HG03575 (cell line): Measurements from ENCODE around the gene PLAGL1.
"Not testable (repeated sequence)": the region's sequence is repeated elsewhere in the genome, so short reads cannot be mapped to it uniquely, and the experiment has no call there.

ENCODE experiments used
- ATAC-seq: cut with Tn5 transposase; IDR thresholded peaks from one replicate; pipeline ENCODE4 v1.9.1; 2021; ENCODE audit not compliant: unreplicated experiment, insufficient number of reproducible peaks, low FRiP score; ENCODE audit errors: extremely low read depth

Gene PLAGL1

DNA sequence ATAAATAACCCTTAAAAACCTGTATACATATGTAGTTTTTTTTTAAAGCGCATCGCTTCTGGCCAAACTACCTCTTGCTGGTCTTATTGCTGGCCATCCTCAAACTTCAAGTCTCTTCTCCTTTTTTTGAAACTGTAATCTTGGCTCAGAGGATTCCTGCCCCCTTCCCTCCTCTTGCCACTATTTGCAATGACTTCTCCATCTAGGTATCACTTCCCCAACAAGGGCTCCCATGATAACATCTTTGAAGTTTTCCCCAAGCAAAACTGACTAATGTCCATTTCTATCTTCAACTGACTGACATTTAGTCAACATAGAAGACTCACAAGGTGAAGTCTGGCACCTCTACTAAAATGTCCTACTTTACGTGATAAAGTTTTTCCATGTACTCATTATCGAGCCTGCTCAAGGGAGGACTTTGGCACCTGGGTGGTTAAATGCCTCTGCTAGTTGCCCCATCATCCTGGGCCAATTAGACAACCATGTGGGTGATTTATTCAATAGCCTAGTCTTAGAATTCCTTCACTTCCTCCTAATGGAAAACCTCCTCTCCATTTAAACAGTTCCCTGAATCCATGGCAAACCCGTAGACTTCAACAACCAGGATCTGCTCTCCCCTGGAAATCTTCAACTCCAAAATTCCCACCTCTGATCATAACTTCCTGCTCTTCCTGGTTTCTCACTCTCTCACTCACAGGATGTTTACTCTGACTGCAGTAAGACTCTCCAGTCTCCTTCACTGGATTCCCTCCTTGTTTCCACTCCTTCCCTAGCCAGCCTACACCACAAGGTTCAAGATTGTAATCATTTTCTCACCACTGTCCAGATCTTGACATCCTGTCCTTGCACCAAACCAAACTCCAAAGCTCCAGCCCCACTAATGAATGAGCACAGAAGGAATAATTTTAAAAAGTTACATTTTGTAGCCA, 9.4 kb upstream of the PLAGL1 start:
- ATAC-seq: no peak

DNA sequence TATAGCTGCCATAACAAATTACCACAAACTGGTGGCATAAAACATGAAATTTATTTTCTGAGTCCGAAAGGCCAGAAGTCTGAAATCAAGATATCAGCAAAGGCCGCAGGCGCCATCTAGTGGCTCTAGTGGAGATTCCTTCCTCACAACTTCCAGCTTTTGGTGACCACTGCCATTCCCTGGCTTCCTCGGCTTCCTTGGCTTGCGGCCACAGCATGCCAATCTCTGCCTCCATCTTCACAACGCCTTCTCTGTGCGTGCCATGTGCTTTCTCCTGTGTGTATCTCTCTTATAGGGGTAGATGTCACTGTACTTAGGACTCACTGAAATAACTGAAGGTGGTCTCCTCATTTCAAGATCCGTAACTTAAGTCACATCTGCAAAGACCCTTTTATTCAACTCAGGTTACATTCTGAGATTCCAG, 5.4 kb upstream of the PLAGL1 start:
- no peak for ATAC-seq

DNA sequence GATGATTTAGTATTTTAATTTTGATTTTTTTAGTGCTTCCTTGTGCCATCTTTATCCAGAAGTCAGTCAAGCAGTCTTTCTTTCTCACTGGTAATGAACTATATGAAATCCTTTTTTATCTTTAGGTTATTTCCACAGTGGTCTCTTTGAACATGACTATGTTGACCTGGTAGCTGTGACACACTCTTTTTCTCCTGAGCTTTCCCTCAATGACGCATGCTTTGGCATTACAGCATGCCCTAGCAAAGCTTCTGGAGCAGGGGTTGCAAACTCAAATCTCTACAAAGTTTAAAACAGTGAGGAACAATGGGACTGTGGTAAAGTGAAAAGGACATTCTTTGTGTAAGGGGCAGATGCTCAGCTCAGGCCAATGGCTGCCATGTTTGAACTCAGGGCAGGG, 4.5 kb upstream of the PLAGL1 start:
- ATAC-seq: no peak

DNA sequence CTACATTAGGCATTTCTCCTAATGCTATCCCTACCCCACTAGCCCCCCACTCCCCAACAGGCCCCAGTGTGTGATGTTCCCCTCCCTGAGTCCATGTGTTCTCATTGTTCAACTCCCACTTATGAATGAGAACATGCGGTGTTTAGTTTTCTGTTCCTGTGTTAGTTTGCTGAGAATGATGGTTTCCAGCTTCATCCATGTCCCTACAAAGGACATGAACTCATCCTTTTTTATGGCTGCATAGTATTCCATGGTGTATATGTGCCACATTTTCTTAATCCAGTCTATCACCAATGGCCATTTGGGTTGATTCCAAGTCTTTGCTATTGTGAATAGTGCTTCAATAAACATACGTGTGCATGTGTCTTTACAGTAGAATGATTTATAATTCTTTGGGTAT, 1.6 kb upstream of the PLAGL1 start:
- not testable (repeated sequence) for ATAC-seq

DNA sequence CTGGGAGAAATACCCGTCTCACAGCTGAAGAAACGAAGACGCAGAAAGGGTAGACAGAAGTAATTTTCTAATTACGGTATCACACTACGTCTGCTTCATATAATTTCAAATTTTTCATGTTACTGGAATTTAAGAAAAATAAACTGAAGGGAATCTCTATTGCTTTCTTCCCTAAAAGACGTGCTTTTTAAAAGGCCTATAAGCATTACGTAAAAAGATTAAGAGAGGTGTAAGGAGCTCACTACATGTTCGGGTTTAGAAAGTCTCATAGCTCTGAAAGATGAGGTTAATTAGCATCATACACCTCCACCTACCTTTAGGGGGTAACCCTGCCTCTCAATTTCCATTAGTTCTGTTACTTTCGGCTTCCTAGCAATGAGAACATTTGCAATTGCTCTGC, 787 bp upstream of the PLAGL1 start:
- no peak for ATAC-seq

DNA sequence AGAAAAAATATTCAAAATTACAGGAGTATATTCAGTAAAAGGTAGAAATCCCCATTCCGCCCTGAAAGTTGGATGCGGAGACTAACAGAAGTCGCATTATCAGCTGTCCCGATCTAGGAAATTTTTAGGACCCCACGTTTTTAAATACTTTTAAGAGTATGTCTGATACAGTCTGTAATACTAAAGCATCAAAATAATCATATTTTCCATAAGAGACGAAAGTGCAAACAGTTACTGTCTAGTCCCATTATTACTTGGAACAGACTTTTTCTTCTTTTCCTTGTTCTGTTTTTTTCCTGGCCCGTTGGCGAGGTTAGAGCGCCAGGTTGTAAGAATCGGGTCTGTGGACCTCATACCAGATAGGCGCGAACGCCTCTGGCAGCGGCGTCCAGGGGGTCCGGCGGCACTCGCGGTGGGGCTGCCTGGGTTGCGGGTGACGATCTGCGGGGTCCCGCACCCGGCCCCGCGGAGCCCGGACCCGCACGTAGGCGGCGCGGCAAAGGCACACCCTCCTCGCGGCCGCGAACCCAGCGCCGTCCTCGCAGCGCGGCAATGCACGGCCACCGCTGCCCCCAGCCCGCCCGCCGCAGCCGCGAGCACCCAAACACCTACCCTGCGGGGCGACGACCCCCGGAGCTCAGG, 460 bp downstream of the PLAGL1 start:
- ATAC-seq: no peak

DNA sequence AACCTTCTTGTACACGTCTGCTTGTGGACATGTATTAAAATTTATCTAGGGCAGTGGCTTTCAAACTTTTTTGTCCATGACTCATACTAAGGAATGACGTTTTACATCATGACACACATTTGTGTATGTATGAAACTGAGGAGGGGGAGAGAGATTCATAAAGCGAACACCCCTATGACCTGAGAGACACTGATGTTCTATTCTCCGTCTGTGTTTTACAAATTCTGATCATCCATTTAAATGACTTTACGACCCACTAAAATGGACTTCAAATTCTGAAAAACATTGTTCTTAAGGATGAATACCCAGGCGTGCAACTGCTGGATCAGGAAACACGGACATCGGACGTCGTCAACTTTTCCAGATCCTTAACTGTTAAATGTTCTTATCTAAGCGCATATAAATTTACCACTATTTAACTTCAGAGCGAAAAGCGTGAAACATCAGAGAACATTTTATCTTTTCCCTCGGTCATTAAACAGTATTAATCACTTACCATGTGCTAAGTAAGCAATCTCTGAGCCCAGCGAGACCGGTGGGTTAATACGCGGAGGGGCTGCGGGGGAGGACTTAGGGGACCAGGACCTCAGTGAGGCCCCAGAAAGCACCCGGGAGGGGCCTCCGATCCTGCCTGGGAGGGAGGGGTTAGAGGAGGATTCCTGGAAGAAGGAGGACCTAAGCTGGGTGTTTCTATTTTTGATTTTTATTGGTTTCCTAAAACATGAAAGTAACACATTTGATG, 1.2 kb downstream of the PLAGL1 start:
- no peak for ATAC-seq

DNA sequence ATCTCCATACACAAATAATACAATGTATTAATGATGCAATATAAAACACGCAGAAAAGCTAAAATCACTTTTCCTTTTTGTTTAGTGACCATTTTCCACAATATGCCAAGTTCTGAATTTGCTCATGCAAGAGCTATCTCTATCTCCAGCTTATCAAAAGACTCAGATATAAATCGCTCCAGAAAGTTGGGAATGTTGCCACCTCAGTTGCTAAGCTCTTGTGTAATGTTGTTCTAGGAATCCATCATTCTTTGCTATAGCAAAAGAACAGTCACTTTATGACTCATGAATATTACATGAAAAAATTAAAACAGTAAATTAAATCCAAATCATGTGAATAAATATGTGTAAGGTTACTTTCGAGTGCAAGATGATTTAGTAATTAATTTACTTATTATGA, 8.7 kb downstream of the PLAGL1 start:
- ATAC-seq: no peak

DNA sequence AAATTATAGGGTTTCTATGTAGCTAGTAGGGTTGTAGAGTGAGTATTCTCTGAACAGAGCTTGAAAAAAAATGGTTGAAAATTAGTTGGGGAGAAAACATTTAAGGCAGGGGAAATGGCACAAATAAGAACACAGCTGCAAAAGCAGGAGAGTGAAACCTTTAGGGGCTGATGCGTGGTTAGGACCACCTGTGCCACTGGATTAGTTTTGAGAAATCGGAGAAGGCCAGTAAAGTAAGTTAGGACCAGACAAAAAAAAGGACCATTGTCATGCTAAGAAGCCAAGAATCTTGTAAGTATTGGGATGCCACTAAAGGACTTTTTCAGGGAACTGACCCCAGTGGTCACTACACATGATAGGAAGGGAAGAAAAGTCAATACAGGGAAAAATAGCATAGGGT, 9.4 kb downstream of the PLAGL1 start:
- no peak for ATAC-seq

DNA sequence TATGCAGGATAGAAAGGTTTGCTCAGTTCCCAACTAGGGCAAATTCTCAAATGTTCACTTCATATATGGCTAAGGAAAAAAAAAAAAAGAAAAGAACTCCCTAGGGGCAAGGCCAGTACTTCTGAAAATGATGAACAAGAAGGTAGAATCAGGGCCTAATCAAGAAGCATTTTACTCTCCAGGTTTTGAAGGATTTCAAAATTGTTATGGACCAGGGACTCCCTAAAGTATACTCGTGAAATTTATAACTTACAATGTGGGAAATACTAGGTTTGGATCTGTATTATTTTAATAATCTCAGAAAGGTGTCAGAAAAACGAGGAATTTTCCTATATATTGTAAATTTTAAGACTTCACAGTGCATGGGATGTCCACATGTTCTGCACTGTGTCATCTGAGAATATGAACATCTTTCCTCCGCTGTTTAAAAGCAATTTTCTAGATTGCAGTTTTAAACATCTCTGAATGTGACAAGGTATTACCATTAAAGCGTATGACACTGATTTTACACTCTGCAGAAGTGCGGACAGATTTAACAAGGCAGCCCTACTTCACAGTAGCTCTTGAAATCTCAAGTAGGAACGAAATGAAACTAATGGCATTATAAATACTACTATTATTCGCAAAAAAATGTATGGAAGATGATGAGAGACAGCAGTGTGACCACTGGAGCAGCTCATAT, 14.0 kb downstream of the PLAGL1 start:
- ATAC-seq: no peak

DNA sequence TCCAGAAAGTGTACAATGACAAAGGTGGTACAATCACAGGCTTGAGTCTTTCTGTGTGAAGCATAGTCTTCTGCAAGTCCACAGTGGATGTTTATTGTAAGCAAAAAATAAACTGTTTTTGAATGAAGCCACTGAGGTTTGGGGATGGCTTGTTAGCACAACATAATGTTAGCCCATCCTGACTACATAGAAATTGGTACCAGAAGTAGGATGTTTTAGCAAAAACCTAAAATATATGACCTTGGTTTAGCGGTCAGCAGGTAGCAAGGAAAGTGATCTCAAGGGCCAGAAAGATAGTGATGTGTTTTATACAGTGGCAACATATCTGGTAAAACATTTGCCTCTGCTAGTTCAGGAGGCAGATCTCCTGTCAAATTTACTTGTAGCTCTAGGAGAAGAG, 15.8 kb downstream of the PLAGL1 start:
- no peak for ATAC-seq

DNA sequence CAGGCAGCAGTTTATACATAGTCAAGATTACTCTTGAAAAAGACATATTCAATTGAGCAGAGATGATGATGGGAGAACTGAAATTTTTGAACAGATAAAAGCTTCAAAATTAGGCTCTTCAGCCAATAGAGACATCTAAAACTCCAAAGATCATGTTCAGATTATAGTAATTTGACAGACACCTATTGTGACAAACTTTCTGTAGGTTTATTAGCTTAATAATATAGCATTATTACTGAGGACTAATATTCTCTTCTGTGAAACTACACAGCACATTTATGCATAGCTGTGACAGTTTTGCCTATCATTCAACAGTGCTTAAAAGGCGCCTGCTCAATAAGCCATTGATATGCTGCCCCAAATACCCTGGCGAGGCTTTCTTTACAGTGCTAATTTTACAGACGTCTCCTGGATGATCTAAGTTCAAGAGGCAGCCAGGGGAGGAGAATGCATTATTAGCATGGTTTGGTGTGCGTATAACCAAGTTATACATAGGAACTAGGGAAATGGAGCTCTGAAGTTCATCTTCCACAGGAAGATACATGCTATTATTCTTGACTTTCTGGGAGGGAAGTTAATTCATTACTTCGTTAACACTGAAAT, 21.5 kb downstream of the PLAGL1 start:
- no peak for ATAC-seq

DNA sequence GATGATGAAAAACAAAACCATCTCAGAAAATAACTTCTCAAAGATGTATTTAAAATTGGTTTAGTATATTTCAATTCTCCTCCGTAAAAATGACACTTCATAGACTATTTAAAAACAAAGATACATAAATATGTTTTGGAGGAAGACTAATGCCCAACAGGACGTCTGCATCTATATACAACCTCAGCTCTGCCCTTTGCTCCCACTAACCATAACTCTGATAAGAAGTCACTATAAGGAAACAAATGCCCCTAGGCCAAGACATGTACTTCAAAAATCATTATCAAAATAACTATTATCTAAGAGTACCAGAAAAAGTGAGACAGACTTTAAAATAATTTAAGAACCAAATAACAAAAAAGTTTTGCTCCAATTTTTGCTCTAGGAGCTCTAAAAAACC, 23.4 kb downstream of the PLAGL1 start:
- no peak for ATAC-seq

DNA sequence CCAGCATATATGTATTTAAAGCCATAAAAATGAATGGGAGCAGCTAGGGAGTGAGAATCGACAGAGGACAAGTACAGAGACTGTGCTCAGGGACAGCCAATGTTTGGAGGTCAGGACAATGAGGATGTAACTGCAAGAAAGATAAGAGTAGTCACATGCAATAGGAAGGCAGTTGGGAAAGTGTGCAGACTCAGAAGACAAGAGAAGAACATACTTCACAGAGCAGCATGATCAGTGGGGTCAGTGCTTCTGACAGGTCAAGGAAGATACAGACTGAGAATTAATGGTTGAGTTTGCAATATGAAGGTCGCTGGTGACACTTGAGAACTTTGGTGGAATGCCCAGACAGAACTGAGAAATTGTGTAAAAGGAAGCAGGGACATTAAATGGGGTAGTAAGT, 25.1 kb downstream of the PLAGL1 start:
- no peak for ATAC-seq

DNA sequence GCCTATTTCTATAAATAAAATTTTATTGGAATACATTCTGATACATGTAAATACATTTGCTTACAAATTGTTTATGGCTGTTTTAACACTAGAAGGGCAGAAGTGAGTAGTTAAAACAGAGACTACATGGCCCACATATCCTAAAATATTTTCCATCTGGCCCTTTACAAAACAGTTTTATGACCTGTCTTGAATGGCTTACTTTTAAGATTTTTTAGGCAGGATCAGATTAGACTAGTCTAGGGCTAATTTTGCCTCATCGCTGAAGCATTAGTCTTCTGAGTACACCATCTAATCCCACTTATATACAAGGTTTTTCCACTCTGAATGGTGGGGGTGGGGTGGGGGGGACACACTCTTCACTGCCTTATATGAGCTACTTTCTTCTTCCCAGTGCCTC, 27.1 kb downstream of the PLAGL1 start:
- ATAC-seq: no peak

DNA sequence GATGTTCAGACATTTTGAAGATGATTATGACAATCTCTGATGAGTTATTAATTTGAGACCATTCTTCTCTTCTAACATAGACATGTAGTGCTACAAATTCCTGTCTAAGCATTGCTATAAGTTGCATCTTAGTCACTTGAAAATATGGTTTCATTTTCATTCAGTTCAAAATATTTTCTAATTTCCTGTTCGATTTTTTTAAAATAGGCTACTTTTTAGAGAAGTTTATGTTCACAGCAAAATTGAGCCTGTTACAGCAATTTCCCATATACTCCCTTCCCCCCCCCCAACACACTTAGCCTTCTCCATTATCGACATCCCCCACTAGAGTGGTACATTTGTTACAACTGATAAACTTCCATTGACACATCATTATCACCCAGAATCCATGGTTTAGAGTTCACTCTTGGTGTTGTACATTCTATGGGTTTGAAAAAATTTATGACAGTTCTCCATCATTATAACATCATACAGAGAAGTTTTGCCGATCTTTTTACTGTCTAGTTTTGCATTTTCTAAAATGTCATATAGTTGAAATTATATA, 31.2 kb downstream of the PLAGL1 start:
- no peak for ATAC-seq

DNA sequence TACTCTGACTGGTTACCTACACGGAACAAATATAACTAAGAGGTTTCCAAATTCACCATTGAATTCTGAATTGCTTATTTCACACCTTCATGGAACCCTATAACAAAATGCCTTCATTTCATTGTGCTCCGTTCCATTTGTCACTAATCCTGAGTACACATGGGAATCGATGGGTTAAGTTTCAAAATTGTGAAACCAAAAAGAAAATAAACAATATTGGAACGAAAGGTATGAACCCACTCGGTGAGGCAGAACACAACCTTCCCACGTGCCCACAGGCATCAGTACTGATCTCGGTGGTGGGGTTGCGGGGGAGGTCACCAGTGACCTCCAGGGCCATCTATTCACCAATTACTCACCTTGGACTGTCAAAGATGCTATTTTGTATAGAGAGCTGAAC, 34.0 kb downstream of the PLAGL1 start:
- no peak for ATAC-seq

DNA sequence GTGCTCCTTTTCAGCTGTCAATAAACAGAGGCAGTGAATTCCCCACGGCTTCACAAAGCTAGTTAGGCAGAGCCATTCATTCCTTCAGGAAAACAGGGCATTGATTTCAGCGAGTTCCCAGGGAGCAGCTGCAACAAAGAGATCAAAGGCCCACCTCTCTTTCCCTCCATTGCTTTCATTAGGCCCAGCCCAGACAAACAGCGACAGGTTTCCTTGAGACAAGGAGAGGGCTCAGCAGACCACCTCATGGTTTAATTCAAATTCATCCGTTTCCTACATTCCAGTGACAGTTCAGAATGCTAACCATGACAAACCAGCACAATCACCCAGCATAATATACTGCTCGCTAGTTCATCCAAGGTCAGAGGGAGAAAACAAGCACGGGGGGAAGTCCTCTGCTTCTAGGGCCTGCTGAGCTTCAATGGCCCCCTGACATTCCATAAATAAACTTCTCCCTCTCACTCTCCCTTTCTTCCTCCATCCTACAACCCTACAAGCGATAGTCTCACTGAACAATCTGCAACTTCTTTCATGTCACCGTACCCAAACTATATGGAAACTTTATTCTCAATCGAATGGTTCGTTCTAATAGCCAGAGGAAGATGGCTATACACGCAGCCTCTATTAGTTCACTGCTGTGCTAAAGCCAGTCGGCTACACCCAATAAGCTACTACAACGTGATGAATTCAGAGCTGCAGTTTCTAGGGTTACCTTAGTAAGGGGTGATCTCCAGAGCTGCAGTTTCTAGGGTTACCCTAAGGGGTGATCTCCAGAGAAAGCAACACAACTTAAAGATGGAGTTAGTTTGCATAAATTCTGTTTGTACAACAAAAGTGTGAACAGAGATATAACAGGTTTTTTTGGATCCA, 34.7 kb downstream of the PLAGL1 start:
- ATAC-seq: no peak
